GM18498 (cell line): ENCODE measurements around the gene ENKUR.

ENCODE experiments used
- ATAC-seq: cut with Tn5 transposase; IDR thresholded peaks from one replicate; pipeline ENCODE4 v1.9.1; 2021; ENCODE audit warnings: mild to moderate bottlenecking, moderate library complexity; ENCODE audit not compliant: unreplicated experiment

The ENKUR gene

GRCh38 chr10:25015828-25016375 lies at the start of gene ENKUR:
TSS of gene ENKUR (minus strand) at chr10:25016158. CDS start at chr10:25015936, 222 bp downstream.
- ATAC-seq = peak; percentile 73

GRCh38 chr10:25064401-25064800 lies 48.4 kb upstream of the ENKUR start:
- ATAC-seq = no peak

- ATAC-seq = no peak
These were observed 47.7 kb upstream of the ENKUR start for GRCh38 chr10:25063644-25064043.

- no peak for ATAC-seq
These were observed 47.2 kb upstream of the ENKUR start for GRCh38 chr10:25063157-25063556.

- no peak for ATAC-seq
These were observed 45.9 kb upstream of the ENKUR start for GRCh38 chr10:25061711-25062449.

- no peak for ATAC-seq
These were observed 45.2 kb upstream of the ENKUR start for GRCh38 chr10:25061125-25061524.

- no peak for ATAC-seq
These were observed 44.0 kb upstream of the ENKUR start for GRCh38 chr10:25059990-25060389.

- no peak for ATAC-seq
These were observed 41.9 kb upstream of the ENKUR start for GRCh38 chr10:25057886-25058285.

- ATAC-seq = no peak
These were observed 40.8 kb upstream of the ENKUR start for GRCh38 chr10:25056726-25057125.

GRCh38 chr10:25052012-25052411 lies 36.1 kb upstream of the ENKUR start:
- no peak for ATAC-seq

- no peak for ATAC-seq
These were observed 34.4 kb upstream of the ENKUR start for GRCh38 chr10:25050402-25050801.

- no peak for ATAC-seq
These were observed 34.0 kb upstream of the ENKUR start for GRCh38 chr10:25049966-25050365.

GRCh38 chr10:25048450-25048849 lies 32.5 kb upstream of the ENKUR start:
- ATAC-seq = no peak

GRCh38 chr10:25047591-25048301 lies 31.8 kb upstream of the ENKUR start:
- ATAC-seq = no peak

GRCh38 chr10:25047088-25047487 lies 31.1 kb upstream of the ENKUR start:
- no peak for ATAC-seq

- no peak for ATAC-seq
These were observed 30.7 kb upstream of the ENKUR start for GRCh38 chr10:25046641-25047040.

- ATAC-seq = no peak
These were observed 23.6 kb upstream of the ENKUR start for GRCh38 chr10:25039531-25039930.

GRCh38 chr10:25038325-25038724 lies 22.4 kb upstream of the ENKUR start:
- no peak for ATAC-seq

- no peak for ATAC-seq
These were observed 20.4 kb upstream of the ENKUR start for GRCh38 chr10:25036381-25036780.

- ATAC-seq = no peak
These were observed 13.6 kb upstream of the ENKUR start for GRCh38 chr10:25029519-25029918.

GRCh38 chr10:25028711-25029110 lies 12.8 kb upstream of the ENKUR start:
- no peak for ATAC-seq

- ATAC-seq = no peak
These were observed 10.5 kb upstream of the ENKUR start for GRCh38 chr10:25026463-25026862.
